ENCODE data around the gene CHI3L2.

DNA sequence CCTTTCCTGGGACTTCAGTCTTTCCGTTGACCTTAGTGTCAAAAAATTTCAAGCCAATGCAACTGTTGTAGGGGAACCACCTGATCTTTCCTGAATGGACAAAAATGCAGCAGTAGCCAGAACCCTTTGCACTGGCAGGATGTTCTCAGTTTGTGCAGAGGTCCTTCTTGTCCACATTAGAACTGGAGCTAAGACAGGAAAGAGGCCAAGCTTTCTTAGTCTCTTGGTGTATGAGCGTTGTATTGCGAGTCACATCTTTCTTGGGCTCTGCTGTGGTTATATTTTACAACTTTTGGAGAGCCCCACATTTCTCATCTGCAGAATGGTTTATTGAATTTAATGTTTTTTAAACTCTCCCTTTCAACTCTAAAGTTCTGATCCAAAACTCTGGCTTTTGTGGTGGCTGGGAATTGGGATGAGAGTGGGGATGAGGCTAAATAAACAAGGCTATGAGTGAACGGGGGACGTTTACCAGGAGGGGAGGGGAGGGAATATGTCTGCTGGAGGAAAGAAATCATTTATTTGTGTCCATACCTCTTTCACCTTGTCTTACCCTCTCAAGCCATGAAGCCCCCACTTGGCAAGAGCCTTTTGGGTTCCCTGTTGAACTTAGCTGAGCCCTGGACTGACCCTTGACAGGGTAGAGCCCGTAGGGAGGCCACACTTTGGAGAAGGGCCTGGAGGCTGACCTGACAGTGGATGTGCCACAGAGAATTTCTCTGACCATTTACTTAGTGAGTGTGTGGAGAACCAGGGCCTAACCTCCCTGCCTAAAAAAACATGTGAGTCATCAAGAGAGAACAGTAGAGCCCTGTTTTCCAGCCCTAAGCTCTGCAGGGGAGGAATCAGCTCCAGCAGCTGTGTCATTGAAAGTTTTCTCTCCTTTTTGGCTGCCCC, 586 bp downstream of the CHI3L2 start:
- TF ChIP-seq CTCF (conservative IDR thresholded peaks at IDR 0.05; ENCODE audit: low read depth in 2 of 2): no peak
- TF ChIP-seq POLR2AphosphoS5 (IDR thresholded peaks at IDR 0.05; ENCODE audit: low read depth): no peak
- TF ChIP-seq REST (IDR thresholded peaks at IDR 0.05; ENCODE audit: unreplicated experiment): no peak
- TF ChIP-seq CREB1 (CRISPR knock-in tag; IDR thresholded peaks at IDR 0.05; ENCODE audit: low read depth): no peak
- TF ChIP-seq EZH2phosphoT487 (IDR thresholded peaks at IDR 0.05; ENCODE audit: unreplicated experiment): no peak
- TF ChIP-seq EZH2 (IDR thresholded peaks at IDR 0.05; ENCODE audit: low read depth, unreplicated experiment): no peak
- no peak for TF ChIP-seq STAT1 (IDR thresholded peaks at IDR 0.05; ENCODE audit: unreplicated experiment)
- TF ChIP-seq, protein P1, sequence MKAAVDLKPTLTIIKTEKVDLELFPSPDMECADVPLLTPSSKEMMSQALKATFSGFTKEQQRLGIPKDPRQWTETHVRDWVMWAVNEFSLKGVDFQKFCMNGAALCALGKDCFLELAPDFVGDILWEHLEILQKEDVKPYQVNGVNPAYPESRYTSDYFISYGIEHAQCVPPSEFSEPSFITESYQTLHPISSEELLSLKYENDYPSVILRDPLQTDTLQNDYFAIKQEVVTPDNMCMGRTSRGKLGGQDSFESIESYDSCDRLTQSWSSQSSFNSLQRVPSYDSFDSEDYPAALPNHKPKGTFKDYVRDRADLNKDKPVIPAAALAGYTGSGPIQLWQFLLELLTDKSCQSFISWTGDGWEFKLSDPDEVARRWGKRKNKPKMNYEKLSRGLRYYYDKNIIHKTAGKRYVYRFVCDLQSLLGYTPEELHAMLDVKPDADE (IDR thresholded peaks at IDR 0.05): no peak
- no peak for TF ChIP-seq ZNF462 (CRISPR knock-in tag; IDR thresholded peaks at IDR 0.05)

All from GM23338 (cell line).